ENCODE results near the gene METTL24.
A peak's percentile ranks its signal among the peaks of the same experiment; 100 is the strongest.

The METTL24 gene

GRCh38 chr6:110334423-110335180, 23.5 kb downstream of the METTL24 start:
- no peak for DNase-seq (ENCODE audit: low read depth)

- DNase-seq (ENCODE audit: low read depth), result no peak
These were observed 25.9 kb downstream of the METTL24 start for GRCh38 chr6:110332281-110332680.

GRCh38 chr6:110331816-110332215, 26.3 kb downstream of the METTL24 start:
- no peak for DNase-seq (ENCODE audit: low read depth)

GRCh38 chr6:110331390-110331789, 26.8 kb downstream of the METTL24 start:
- DNase-seq (ENCODE audit: low read depth), result no peak

GRCh38 chr6:110329714-110330436, 28.3 kb downstream of the METTL24 start:
- no peak for DNase-seq (ENCODE audit: low read depth)

GRCh38 chr6:110329348-110329713, 28.8 kb downstream of the METTL24 start:
- DNase-seq (ENCODE audit: low read depth), result no peak

GRCh38 chr6:110328259-110328658, 29.9 kb downstream of the METTL24 start:
- no peak for DNase-seq (ENCODE audit: low read depth)

- DNase-seq (ENCODE audit: low read depth), result no peak
These were observed 30.8 kb downstream of the METTL24 start for GRCh38 chr6:110327391-110327790.

GRCh38 chr6:110326609-110327008, 31.5 kb downstream of the METTL24 start:
- DNase-seq (ENCODE audit: low read depth), result no peak

- no peak for DNase-seq (ENCODE audit: low read depth)
These were observed 32.1 kb downstream of the METTL24 start for GRCh38 chr6:110326057-110326456.

GRCh38 chr6:110325197-110325596, 33.0 kb downstream of the METTL24 start:
- peak; percentile 13 for DNase-seq (ENCODE audit: low read depth)

- no peak for DNase-seq (ENCODE audit: low read depth)
These were observed 33.6 kb downstream of the METTL24 start for GRCh38 chr6:110324548-110324947.

GRCh38 chr6:110323258-110323657, 34.9 kb downstream of the METTL24 start:
- DNase-seq (ENCODE audit: low read depth), result no peak

- no peak for DNase-seq (ENCODE audit: low read depth)
These were observed 35.3 kb downstream of the METTL24 start for GRCh38 chr6:110322874-110323242.

- DNase-seq (ENCODE audit: low read depth), result no peak
These were observed 35.8 kb downstream of the METTL24 start for GRCh38 chr6:110322151-110322873.

- no peak for DNase-seq (ENCODE audit: low read depth)
These were observed 37.8 kb downstream of the METTL24 start for GRCh38 chr6:110320307-110320706.

GRCh38 chr6:110319843-110320242, 38.3 kb downstream of the METTL24 start:
- DNase-seq (ENCODE audit: low read depth), result no peak

GRCh38 chr6:110319381-110319780, 38.8 kb downstream of the METTL24 start:
- no peak for DNase-seq (ENCODE audit: low read depth)

- no peak for DNase-seq (ENCODE audit: low read depth)
These were observed 39.2 kb downstream of the METTL24 start for GRCh38 chr6:110318971-110319370.

GRCh38 chr6:110317646-110318045, 40.5 kb downstream of the METTL24 start:
- no peak for DNase-seq (ENCODE audit: low read depth)

GRCh38 chr6:110317189-110317588, 41.0 kb downstream of the METTL24 start:
- DNase-seq (ENCODE audit: low read depth), result no peak

GRCh38 chr6:110315869-110316398, 42.2 kb downstream of the METTL24 start:
- no peak for DNase-seq (ENCODE audit: low read depth)
